IMR-90 (cell line): ENCODE results near the gene ZNF621.

Experiments
- POLR2A ChIP-seq: IDR thresholded peaks from 2 replicates; pipeline ENCODE4 v1.6.1; 2012; ENCODE audit warnings: mild to moderate bottlenecking, low read depth, low read length
- RAD21 ChIP-seq: IDR thresholded peaks from 2 replicates; pipeline ENCODE4 v1.6.1; 2012; ENCODE audit warnings: low read length, improper control_type of control experiment
- TF ChIP-seq, protein P1 (sequence below): conservative IDR thresholded peaks from 2 replicates; pipeline ENCODE4 v1.5.1; 2012; ENCODE audit warnings: mild to moderate bottlenecking, low read depth, low read length, improper control_type of control experiment

DNA sequence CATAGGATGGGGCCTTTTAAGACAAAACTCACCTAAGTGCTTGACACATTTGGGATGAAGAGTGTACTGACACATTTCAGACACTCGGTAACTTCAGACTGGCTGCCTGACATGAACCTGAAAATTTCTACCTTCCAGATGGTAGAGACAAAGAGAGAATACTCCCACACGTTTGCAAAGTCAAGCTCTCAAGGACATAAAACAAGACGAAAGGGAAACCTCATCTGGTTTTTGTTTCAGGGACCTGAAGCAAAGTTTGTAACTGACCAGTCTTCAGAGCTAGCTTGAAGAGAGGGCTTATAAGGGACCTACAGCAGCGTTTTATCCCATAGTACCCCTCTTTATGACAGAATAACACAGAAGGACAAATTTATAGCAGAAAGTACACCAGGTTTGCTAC lies 41.9 kb downstream of the ZNF621 start:
- TF ChIP-seq, protein P1, sequence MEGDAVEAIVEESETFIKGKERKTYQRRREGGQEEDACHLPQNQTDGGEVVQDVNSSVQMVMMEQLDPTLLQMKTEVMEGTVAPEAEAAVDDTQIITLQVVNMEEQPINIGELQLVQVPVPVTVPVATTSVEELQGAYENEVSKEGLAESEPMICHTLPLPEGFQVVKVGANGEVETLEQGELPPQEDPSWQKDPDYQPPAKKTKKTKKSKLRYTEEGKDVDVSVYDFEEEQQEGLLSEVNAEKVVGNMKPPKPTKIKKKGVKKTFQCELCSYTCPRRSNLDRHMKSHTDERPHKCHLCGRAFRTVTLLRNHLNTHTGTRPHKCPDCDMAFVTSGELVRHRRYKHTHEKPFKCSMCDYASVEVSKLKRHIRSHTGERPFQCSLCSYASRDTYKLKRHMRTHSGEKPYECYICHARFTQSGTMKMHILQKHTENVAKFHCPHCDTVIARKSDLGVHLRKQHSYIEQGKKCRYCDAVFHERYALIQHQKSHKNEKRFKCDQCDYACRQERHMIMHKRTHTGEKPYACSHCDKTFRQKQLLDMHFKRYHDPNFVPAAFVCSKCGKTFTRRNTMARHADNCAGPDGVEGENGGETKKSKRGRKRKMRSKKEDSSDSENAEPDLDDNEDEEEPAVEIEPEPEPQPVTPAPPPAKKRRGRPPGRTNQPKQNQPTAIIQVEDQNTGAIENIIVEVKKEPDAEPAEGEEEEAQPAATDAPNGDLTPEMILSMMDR = no peak
- no peak for TF ChIP-seq RAD21
- TF ChIP-seq POLR2A = no peak
